Esophagus mucosa (tissue), 1 donor: ENCODE data around the gene MLLT1. TPM values are rescaled to one million over a fixed set of nuclear protein-coding genes. Genes with fewer than 3 reads are reported as not detected.
A peak's percentile ranks its signal among the peaks of the same experiment; 100 is the strongest.

ENCODE experiments used
- ATAC-seq: fragments of 200-7000 bp; cut with Tn5 transposase; one replicate; pipeline ENCODE4 v1.9.1; 2020
- total RNA-seq: library from RNA; stranded (reverse); gene quantifications from one replicate; pipeline ENCODE4 v1.2.4, GENCODE V29; 2023
- donor health status: DM: yes; HTN: yes; CAD: no.

The MLLT1 gene
- total RNA-seq, 1 donor from 2014 or later, result 27.5 TPM

GRCh38 chr19:6274756-6275155 is 5.0 kb downstream of the MLLT1 start:
- no peak for ATAC-seq

GRCh38 chr19:6273701-6274601 is 5.8 kb downstream of the MLLT1 start:
- peak; percentile 58 for ATAC-seq

GRCh38 chr19:6272913-6273600 is 6.7 kb downstream of the MLLT1 start:
- ATAC-seq, result no peak

DNA sequence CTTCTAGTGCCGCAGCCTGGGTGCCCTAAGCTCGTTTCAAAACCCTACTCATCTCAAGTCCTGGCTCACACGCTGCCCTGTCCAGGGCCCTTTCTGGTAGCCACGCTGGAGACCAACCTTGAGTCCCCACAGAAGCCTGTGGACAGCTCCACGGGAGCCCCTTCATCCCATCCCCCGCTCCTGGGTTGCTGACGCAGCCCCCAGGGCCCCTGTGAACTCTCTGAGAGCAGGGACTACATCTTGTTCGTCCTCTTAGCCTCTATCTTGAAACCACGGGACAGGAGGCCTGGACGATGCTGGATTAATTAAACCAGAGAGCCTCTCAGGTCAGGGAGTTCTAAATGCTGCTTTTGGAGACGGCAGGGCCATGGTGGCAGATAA is 7.4 kb downstream of the MLLT1 start:
- ATAC-seq, result no peak

- no peak for ATAC-seq
Measured at GRCh38 chr19:6271721-6272410, 7.9 kb downstream of the MLLT1 start.

- no peak for ATAC-seq
Measured at GRCh38 chr19:6271251-6271650, 8.5 kb downstream of the MLLT1 start.

DNA sequence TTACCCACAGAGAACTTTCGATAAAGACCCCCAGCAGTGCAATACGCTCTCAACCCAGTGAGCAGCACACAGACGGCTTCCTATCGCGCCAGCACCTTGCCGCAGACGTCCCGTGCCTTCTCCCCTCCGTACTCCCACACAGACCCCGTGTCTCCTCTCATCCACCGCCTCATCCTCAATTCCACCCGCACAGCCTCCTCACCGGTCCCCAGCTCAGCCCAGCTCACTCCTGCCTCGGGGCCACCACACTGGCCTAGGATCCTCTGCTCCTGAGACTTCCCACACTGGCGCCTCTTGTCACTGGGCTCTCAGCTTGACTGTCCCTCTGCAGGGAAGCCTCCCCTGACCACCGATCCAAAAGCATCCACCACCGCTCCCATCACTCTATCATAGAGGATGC is 9.0 kb downstream of the MLLT1 start:
- ATAC-seq, result no peak

- ATAC-seq, result no peak
Measured at GRCh38 chr19:6270076-6270745, 9.6 kb downstream of the MLLT1 start.

GRCh38 chr19:6269101-6269886 is 10.5 kb downstream of the MLLT1 start:
- no peak for ATAC-seq

DNA sequence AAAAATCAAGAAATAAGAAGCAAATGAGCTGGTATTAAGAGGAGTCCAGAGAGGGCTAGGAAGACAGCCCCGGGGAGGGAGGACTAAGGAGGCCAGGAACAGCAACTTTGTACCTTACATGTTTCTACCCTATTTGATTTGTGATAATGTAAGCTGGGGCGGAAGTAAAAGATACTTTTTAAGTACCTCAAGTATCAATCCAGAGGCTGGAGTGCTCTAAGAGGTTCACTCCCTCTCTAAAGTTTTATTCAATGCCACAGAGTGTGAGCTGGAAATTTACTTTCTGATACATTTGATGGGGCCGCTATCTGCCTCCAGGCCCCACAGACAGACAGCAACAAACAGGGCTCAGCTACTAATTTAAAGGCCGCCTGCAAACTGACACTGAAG is 11.4 kb downstream of the MLLT1 start:
- no peak for ATAC-seq

DNA sequence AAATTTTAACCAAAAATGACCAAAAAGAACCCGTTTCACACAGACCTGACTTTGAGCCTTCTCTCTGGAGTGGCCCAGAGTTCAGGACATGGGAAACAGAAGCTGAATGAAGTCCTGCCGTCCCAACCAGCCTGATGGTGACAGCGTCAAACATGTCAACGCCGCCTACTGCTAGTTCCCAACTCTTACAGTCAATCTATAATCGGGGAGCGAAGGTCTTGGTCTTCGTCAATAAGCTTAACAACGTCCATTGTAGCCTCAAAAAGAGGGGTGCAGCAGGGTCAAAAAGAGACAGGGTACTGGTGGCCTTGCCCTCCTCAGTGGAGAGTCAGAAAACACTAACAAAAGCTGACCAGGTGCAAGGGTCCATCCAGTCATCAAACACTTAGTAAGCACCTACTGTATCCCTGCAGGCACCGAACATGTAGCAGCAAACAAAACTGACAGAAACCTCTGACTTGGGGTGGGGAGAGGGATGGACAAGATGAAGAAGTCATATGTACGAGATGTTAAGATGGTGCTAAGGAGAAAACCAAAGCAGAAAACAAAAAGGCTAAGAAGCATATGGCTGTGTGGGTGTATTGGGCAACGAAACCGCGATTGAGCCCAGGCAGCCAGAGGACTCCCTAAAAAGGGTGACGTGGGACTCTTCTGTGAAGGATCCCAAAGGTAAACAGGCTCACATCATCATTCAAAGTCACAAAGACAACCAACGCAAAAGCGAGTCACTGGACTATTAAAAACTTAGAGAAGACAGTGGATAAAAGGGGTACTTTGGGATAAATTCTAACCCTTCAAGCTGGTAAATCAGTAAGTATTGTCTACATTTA is 12.0 kb downstream of the MLLT1 start:
- no peak for ATAC-seq

DNA sequence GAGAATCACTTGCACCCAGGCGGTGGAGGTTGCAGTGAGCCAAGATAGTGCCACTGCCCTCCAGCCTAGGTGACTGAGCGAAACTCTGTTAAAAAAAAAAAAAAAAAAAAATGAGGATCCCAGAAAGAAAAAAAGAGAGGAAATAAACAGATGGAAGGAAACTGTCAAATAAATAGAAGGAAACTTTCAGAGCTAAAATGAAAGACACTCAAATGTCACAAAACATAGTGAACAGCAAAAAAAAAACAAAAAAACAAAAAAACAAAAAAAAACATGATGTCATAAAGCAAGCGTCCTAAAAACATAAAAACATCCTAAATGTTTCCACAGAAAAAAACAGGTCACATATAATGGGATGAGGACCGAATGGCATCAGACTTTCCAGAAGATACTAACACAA is 15.0 kb downstream of the MLLT1 start:
- ATAC-seq, result no peak

GRCh38 chr19:6263735-6264444 is 15.9 kb downstream of the MLLT1 start:
- ATAC-seq, result no peak

- no peak for ATAC-seq
Measured at GRCh38 chr19:6263306-6263705, 16.5 kb downstream of the MLLT1 start.

DNA sequence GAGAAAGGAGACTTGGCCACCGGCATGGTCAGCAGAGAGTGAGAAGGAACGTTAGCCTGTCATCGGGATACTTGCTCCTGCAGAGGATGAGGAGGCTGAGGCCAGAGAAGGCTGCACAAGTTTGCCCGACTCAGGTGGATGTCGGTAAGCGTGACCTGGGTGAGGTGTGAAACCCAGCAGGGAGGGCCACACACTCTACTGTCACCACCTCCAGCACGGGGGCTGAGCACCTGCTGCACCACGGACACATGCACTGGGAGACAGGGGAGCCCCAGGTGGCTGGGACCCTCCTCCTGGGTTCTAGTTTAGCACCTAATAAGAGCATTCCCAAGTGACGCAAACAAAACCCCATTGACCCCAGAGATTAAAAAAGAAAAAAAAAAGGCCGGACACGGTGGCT is 17.3 kb downstream of the MLLT1 start:
- no peak for ATAC-seq

GRCh38 chr19:6261883-6262282 is 17.9 kb downstream of the MLLT1 start:
- no peak for ATAC-seq

DNA sequence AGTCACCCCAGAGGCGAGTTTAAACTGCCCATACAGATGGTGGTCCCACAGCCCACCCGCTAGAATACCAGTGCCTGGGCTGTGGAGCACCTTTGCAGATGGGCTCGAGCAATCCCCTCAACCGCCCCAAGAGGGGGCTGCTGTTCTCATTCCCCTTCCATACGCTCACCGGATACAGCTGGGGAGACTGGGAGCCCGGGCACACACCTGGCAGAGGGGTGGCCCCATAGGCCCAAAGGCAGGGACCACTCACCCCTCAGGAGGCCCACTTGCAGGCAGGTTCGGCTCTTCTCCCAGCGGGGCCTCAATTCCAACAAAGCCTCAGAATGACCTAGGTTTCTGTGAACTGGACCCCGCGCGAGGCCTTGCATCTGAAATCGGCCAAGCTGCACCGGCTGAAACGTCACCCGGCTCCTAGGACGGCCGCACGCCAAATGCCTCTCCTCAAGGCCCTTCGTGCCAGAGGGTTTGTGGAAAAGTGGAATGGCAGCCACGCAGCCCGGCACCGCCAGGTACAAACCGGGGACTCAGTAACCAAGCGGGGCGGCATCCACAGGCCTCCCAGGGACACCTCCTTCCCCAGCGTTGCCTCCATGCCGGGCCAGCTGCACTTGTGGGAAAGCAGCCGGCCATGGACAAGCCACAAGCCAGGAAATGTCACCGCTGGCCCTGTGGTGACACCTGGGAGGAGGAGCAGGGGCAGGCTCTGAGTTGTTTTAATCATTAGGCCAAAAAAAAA is 18.7 kb downstream of the MLLT1 start:
- ATAC-seq, result no peak

DNA sequence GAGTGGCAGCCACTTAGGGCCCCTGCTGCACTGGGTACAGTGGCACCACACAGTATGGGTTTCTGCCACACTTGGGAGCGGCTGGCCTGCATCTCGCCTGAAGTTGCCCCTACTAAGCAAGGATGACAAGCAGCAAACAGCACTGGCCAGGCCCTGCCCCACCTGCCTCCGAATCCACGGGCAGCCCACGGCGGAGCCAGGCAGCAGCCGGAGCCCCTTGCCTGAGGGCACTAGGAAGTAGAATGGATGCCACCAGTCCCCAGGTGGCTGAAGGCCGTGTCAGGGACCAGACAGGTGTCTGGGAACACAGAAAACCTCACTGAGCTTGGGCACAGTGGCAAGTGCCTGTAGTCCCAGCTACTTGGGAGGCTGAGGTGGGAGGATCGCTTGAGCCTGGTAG is 19.4 kb downstream of the MLLT1 start:
- peak; percentile 15 for ATAC-seq

DNA sequence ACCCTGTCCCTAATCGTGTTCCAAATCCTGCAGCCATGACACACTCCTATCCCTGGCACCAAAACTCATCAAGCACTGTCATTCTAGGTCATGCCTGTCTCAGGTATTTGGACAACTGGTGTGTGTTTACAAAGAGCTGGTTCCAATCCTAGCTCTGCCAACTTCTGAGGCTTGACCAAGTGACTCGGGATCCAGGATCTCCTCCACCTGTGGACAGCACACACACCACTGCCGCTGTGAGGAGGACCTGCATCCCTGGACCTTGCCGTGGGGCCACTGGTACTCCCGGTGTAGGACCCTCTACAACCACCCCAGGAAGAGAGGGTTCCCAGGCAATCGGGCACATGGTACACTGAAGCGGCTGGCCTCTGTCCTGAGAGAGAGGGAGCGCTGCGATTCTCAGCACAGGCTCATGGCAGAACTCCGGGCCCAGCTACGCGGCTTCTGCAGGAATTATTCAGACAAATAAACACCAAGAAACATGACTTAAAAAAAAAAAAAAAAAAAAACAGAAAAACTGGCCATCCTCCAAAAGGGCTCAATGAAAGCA is 20.4 kb downstream of the MLLT1 start:
- no peak for ATAC-seq
